ENCODE results near the gene CEP290. TPM values are rescaled to one million over a fixed set of nuclear protein-coding genes. Genes with fewer than 3 reads are reported as not detected.

CEP290 gene
- 4.0 and 10.5 TPM in 2 replicates for total RNA-seq

GRCh38 chr12:88141774-88142609 is at the start of gene CEP290, which contains the start of gene TMTC3:
Gene CEP290, minus strand, starts transcription at chr12:88142088. Its CDS starts 781 bp downstream, at chr12:88141307.
Gene TMTC3, plus strand, starts transcription at chr12:88142307. Its CDS starts 6,009 bp downstream, at chr12:88148316.

GRCh38 chr12:88029093-88029665 is 112.7 kb downstream of the CEP290 start, which contains the start of gene C12orf50:
Gene C12orf50, minus strand, starts transcription at chr12:88029401. Its CDS starts 2,439 bp downstream, at chr12:88026962.

Other genes with a start within 250 kb of the CEP290 start
- not detected in 2 replicates for gene C12orf50, start 112.7 kb downstream of the CEP290 start, total RNA-seq
- 34.6 and 36.9 TPM in 2 replicates for gene TMTC3, start 219 bp upstream of the CEP290 start, total RNA-seq

All from hair follicular keratinocyte (primary cell).